Measurements from ENCODE around the gene EFNA5.

DNA sequence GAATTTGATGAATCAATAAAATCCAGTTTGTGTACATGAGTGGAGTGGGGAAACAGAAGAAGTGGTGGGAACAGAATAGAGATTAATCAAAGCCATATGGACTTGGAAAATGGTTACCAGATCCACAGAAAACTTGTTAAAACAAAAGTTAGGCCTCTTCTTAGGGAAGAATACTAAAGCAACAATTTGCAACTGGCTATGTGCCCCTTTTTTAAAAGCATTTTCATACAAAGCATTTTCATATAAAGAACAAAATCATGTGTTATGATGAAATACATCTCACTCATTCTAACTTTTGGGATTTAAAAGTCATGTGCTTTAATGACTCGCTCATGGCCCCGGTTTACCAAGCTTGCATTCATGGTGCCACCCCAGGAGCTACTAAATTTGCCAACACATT lies 276.9 kb downstream of the EFNA5 start:
- TF ChIP-seq CTCF (IDR thresholded peaks at IDR 0.05 in 2 of 3, conservative IDR thresholded peaks at IDR 0.05 in 1 of 3; ENCODE audit: control insufficient read depth in 2 of 3, extremely low read depth in 1 of 3, insufficient read depth in 1 of 3, low read depth in 3 of 3, low read length in 3 of 3) (no peak), ATF3 (IDR thresholded peaks at IDR 0.05; ENCODE audit: borderline replicate concordance, extremely low read depth, low read depth, low read length) (no peak), POLR2AphosphoS5 (IDR thresholded peaks at IDR 0.05; ENCODE audit: low read length) (no peak), CBFB (IDR thresholded peaks at IDR 0.05; ENCODE audit: low read depth) (no peak), E2F4 (IDR thresholded peaks at IDR 0.05; ENCODE audit: low read depth, low read length) (no peak), EZH2 (IDR thresholded peaks at IDR 0.05; ENCODE audit: borderline replicate concordance, control insufficient read depth, low read depth, low read length) (no peak), MYC (IDR thresholded peaks at IDR 0.05; ENCODE audit: insufficient read depth, insufficient read length, insufficient replicate concordance, low read length, severe bottlenecking) (no peak), RCOR1 (conservative IDR thresholded peaks at IDR 0.05; ENCODE audit: low read depth, low read length) (no peak)
- TF ChIP-seq, protein P1, sequence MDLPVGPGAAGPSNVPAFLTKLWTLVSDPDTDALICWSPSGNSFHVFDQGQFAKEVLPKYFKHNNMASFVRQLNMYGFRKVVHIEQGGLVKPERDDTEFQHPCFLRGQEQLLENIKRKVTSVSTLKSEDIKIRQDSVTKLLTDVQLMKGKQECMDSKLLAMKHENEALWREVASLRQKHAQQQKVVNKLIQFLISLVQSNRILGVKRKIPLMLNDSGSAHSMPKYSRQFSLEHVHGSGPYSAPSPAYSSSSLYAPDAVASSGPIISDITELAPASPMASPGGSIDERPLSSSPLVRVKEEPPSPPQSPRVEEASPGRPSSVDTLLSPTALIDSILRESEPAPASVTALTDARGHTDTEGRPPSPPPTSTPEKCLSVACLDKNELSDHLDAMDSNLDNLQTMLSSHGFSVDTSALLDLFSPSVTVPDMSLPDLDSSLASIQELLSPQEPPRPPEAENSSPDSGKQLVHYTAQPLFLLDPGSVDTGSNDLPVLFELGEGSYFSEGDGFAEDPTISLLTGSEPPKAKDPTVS (IDR thresholded peaks at IDR 0.05; ENCODE audit: low read depth, low read length): no peak
- TF ChIP-seq, protein P2, sequence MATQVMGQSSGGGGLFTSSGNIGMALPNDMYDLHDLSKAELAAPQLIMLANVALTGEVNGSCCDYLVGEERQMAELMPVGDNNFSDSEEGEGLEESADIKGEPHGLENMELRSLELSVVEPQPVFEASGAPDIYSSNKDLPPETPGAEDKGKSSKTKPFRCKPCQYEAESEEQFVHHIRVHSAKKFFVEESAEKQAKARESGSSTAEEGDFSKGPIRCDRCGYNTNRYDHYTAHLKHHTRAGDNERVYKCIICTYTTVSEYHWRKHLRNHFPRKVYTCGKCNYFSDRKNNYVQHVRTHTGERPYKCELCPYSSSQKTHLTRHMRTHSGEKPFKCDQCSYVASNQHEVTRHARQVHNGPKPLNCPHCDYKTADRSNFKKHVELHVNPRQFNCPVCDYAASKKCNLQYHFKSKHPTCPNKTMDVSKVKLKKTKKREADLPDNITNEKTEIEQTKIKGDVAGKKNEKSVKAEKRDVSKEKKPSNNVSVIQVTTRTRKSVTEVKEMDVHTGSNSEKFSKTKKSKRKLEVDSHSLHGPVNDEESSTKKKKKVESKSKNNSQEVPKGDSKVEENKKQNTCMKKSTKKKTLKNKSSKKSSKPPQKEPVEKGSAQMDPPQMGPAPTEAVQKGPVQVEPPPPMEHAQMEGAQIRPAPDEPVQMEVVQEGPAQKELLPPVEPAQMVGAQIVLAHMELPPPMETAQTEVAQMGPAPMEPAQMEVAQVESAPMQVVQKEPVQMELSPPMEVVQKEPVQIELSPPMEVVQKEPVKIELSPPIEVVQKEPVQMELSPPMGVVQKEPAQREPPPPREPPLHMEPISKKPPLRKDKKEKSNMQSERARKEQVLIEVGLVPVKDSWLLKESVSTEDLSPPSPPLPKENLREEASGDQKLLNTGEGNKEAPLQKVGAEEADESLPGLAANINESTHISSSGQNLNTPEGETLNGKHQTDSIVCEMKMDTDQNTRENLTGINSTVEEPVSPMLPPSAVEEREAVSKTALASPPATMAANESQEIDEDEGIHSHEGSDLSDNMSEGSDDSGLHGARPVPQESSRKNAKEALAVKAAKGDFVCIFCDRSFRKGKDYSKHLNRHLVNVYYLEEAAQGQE (IDR thresholded peaks at IDR 0.05; ENCODE audit: low read depth, low read length): no peak
- TF ChIP-seq, protein P3, sequence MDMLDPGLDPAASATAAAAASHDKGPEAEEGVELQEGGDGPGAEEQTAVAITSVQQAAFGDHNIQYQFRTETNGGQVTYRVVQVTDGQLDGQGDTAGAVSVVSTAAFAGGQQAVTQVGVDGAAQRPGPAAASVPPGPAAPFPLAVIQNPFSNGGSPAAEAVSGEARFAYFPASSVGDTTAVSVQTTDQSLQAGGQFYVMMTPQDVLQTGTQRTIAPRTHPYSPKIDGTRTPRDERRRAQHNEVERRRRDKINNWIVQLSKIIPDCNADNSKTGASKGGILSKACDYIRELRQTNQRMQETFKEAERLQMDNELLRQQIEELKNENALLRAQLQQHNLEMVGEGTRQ (IDR thresholded peaks at IDR 0.05; ENCODE audit: borderline replicate concordance, low read depth, low read length): no peak
